Measurements from ENCODE around the gene TBL3.

DNA sequence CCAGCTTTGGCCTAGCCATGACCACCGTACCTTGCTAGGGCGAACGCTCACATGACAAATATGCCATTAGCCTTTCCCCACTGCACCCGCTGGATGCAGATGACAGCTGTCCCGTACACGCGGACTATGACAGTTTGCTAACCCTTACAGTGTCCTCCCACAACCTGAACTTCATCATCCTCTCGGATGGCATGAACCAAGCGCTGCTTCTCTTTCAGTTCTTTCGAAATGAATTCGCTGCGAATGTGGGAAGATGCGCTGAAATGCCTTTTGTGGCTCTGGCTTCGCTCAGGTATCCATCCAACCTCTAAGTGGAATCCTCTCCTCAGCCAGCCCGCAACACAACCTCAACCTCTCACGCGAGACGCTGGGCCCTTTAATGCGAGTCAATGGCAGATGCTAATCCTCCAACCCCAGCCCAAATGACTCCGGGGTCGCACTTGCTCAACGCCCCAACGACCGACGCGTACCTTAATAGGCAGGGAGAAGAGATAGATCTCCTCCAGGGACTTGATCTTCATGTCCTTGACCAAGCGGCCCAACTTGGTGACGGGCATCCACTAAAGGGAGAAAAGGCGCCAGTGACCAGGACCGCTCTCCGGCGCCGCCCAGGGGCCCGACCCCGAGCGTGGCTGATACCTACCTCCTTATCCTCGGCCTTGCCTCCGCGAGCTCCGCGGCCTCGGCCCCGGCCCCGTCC is 7.9 kb upstream of the TBL3 start:
- TF ChIP-seq YY1 (IDR thresholded peaks at IDR 0.05; ENCODE audit: low read depth) = no peak
- no peak for TF ChIP-seq CREB1 (IDR thresholded peaks at IDR 0.05; ENCODE audit: low read depth)
- TF ChIP-seq RAD21 (IDR thresholded peaks at IDR 0.05; ENCODE audit: low read depth) = no peak
- no peak for TF ChIP-seq TAF1 (IDR thresholded peaks at IDR 0.05; ENCODE audit: low read depth)
- TF ChIP-seq FOXM1 (IDR thresholded peaks at IDR 0.05; ENCODE audit: borderline replicate concordance, low read depth) = no peak
- no peak for TF ChIP-seq ZBTB7A (IDR thresholded peaks at IDR 0.05; ENCODE audit: low read depth)
- TF ChIP-seq EP300 (IDR thresholded peaks at IDR 0.05; ENCODE audit: borderline replicate concordance) = no peak
